K562 (cell line): ENCODE results near the gene ERGIC3. TPM values are rescaled to one million over a fixed set of nuclear protein-coding genes. Genes with fewer than 3 reads are reported as not detected.
A peak's percentile ranks its signal among the peaks of the same experiment; 100 is the strongest.

Experiments
- ATAC-seq: fragments of 200-7000 bp; cut with Tn5 transposase; 3 replicates; pipeline ENCODE4 v1.9.1; 2020; ENCODE audit warnings: moderate library complexity
- BruUV-seq: library from RNA; stranded (reverse); fragments of 400-500 nt; replicated peaks from 2 replicates; lab custom pipeline; 2021; lab: Mats Ljungman, UMichigan
- CTCF ChIA-PET: fragments of 300-600 bp; formaldehyde crosslinking; extraction: SDS; loops from one replicate; lab custom pipeline; 2021; ENCODE audit warnings: low intra/inter-chr PET ratio; lab: Yijun Ruan, JAX
- POLR2A ChIA-PET: fragments of 300-600, 350-650 bp; sonication (Branson Sonifier 250); formaldehyde crosslinking; extraction: SDS; loops from one replicate; lab custom pipeline; 2021; ENCODE audit warnings: antibody characterized with exemption, inconsistent platforms; lab: Yijun Ruan, JAX
- DNase-seq, 4 experiments: peaks; one replicate each; pipeline versions ENCODE4 v3.0.0 to v3.0.0-alpha.2; 2011 to 2018; ENCODE audit warnings: low spot score in 3 of 4, mixed read lengths in 3 of 4; ENCODE audit errors: extremely low read depth in 1 of 4
- FAIRE-seq: peaks from 2 replicates; lab custom pipeline; 2011; peaks lifted over from hg19 to GRCh38; lab: Jason Lieb, UNC
- H2AFZ ChIP-seq: 2 replicates; pipeline ENCODE4 v1.6.0; 2011; ENCODE audit warnings: low read depth, low read length, control low read depth, inconsistent platforms
- H3K27ac ChIP-seq: fragments of 200-600 bp; 3 replicates; pipeline ENCODE4 v1.8.0; 2011; ENCODE audit warnings: low read depth, mild to moderate bottlenecking, control low read depth, inconsistent platforms, low read length, moderate library complexity, mixed read lengths; ENCODE audit errors: extremely low read depth
- H3K27me3 ChIP-seq, 2 experiments: fragments of 300-600 bp in 1 of 2; 2 replicates in 1 of 2; 3 replicates in 1 of 2; pipeline versions ENCODE4 v1.6.0 to v1.8.0; 2011; ENCODE audit warnings: inconsistent platforms in 2 of 2, low read length in 2 of 2, mild to moderate bottlenecking in 1 of 2, mixed read lengths in 1 of 2, moderate library complexity in 1 of 2; ENCODE audit not compliant: control insufficient read depth in 2 of 2, insufficient read depth in 2 of 2
- H3K36me3 ChIP-seq: fragments of 300-600 bp; 3 replicates; pipeline ENCODE4 v1.8.0; 2011; ENCODE audit warnings: mild to moderate bottlenecking, low read length, inconsistent platforms; ENCODE audit not compliant: control insufficient read depth, insufficient read depth
- H3K4me1 ChIP-seq, 2 experiments: fragments of 200-600 bp in 1 of 2; replicated peaks in 1 of 2; 2 replicates in 1 of 2; 3 replicates in 1 of 2; pipeline versions ENCODE4 v1.5.1 to v1.8.0; 2011; ENCODE audit warnings: inconsistent platforms in 2 of 2, low read length in 2 of 2, mild to moderate bottlenecking in 1 of 2, mixed read lengths in 1 of 2, moderate library complexity in 1 of 2; ENCODE audit not compliant: control insufficient read depth in 2 of 2, insufficient read depth in 2 of 2
- H3K4me2 ChIP-seq: 2 replicates; pipeline ENCODE4 v1.6.1; 2011; ENCODE audit warnings: low read length, control low read depth, inconsistent platforms, mixed read lengths; ENCODE audit not compliant: insufficient read depth
- H3K4me3 ChIP-seq: fragments of 200-600 bp; sonication (generic), shearing (Covaris generic); 2 replicates; pipeline ENCODE4 v1.5.1; 2016; ENCODE audit warnings: control low read depth, inconsistent platforms
- H3K79me2 ChIP-seq: fragments of 200-600 bp; 3 replicates; pipeline ENCODE4 v1.8.0; 2011; ENCODE audit warnings: low read length, inconsistent platforms; ENCODE audit not compliant: control insufficient read depth, insufficient read depth
- H3K9ac ChIP-seq, 2 experiments: 2 replicates each; pipeline versions ENCODE4 v1.6.0 to v1.6.1; 2011; ENCODE audit warnings: low read depth in 2 of 2, low read length in 2 of 2, control low read depth in 1 of 2, inconsistent platforms in 1 of 2, mild to moderate bottlenecking in 1 of 2, mixed read lengths in 1 of 2; ENCODE audit not compliant: insufficient read depth in 1 of 2
- H3K9me1 ChIP-seq: one replicate; pipeline ENCODE4 v1.6.0; 2011; ENCODE audit warnings: inconsistent platforms, mild to moderate bottlenecking, low read length, moderate library complexity; ENCODE audit not compliant: control insufficient read depth, insufficient read depth
- H3K9me3 ChIP-seq: replicated peaks from 2 replicates; pipeline ENCODE4 v1.5.1; 2011; ENCODE audit warnings: low read depth, low read length, inconsistent platforms; ENCODE audit not compliant: control insufficient read depth, insufficient read depth
- H4K20me1 ChIP-seq: replicated peaks from 2 replicates; pipeline ENCODE4 v1.6.1; 2011; ENCODE audit warnings: low read length, inconsistent platforms, mixed read lengths; ENCODE audit not compliant: control insufficient read depth, insufficient read depth
- ATF4 ChIP-seq: fragments of 450-650 bp; formaldehyde crosslinking; IDR thresholded peaks from 2 replicates; pipeline ENCODE4 v1.4.0; 2022; ENCODE audit warnings: mild to moderate bottlenecking, moderate library complexity
- GTF2B ChIP-seq: IDR thresholded peaks from 2 replicates; pipeline ENCODE4 v1.6.1; 2011; ENCODE audit not compliant: insufficient read length; ENCODE audit errors: extremely low read depth
- HDAC2 ChIP-seq: fragments of 450-650 bp; IDR thresholded peaks from 2 replicates; pipeline ENCODE4 v1.6.1; 2016; ENCODE audit warnings: mild to moderate bottlenecking
- NCOA4 ChIP-seq: fragments of 450-650 bp; IDR thresholded peaks from 2 replicates; pipeline ENCODE4 v1.6.1; 2018; ENCODE audit warnings: mild to moderate bottlenecking; ENCODE audit not compliant: partially characterized antibody
- NELFE ChIP-seq: IDR thresholded peaks from 2 replicates; pipeline ENCODE4 v1.6.1; 2011; ENCODE audit warnings: mild to moderate bottlenecking; ENCODE audit not compliant: insufficient read depth, insufficient read length
- THRA ChIP-seq: fragments of 450-650 bp; IDR thresholded peaks from 2 replicates; pipeline ENCODE4 v1.6.1; 2017; ENCODE audit warnings: mild to moderate bottlenecking, moderate library complexity
- ZNF263 ChIP-seq: sonication (generic); formaldehyde crosslinking; IDR thresholded peaks from 2 replicates; pipeline ENCODE4 v1.8.0; 2022; ENCODE audit warnings: mild to moderate bottlenecking, missing genetic modification reagents, borderline replicate concordance
- WGBS: fragments of 100-300 bp; shearing (Covaris generic); methylation state at CpG from one replicate; pipeline ENCODE4 v1.1.6; 2016; ENCODE audit warnings: low coverage, mixed read lengths; ENCODE audit not compliant: insufficient coverage; ENCODE audit errors: missing lambda C conversion rate; 5-methylcytosine and 5-hydroxymethylcytosine counted together
- in situ Hi-C: fragments of 300-500 bp; cut with MboI; formaldehyde crosslinking; loops from 4 replicates; pipeline ENCODE4 v1.15.0; 2018; ENCODE audit warnings: inconsistent platforms, mixed read lengths
- intact Hi-C: fragments of 100-400 bp; cut with micrococcal nuclease; formaldehyde crosslinking; loops from 2 replicates; pipeline ENCODE4 v1.14.2; 2022
- polyA plus RNA-seq, 8 experiments: library from polyadenylated mRNA; depleted of rRNA in 4 of 8; stranded (reverse) in 5 of 8; unstranded in 3 of 8; fragments of >200 nt; fragmentation: Nextera tagmentation in 2 of 8; fragmentation: Illumina TruSeq in 1 of 8; extraction: Ambion mirVana in 2 of 8; extraction: Trizol in 1 of 8; gene quantifications; 2 replicates each; pipeline versions ENCODE4 v1.2.1 to v1.2.3, GENCODE V29; 2011 to 2014; ENCODE audit warnings: inconsistent platforms in 1 of 8, missing spikeins in 1 of 8
- total RNA-seq, 7 experiments: library from RNA; depleted of rRNA in 6 of 7; stranded (reverse); fragments of >200 nt in 6 of 7; fragmentation: Illumina TruSeq in 2 of 7; extraction: Trizol in 2 of 7; gene quantifications; 2 replicates each; pipeline versions ENCODE4 v1.2.1 to v1.2.3, GENCODE V29; 2011 to 2021; ENCODE audit warnings: low replicate concordance in 1 of 7

Gene ERGIC3
- total and polyA plus RNA-seq, 9 of the 15 experiments (the other 6 are each of a cell fraction or from before 2014, with no cell fraction given), result 121 to 278 (median 184) TPM

GRCh38 chr20:35582131-35582530 is 40.3 kb downstream of the ERGIC3 start (continued):
- TF ChIP-seq HDAC2 (no peak), THRA (no peak), NCOA4 (no peak), GTF2B (no peak), NELFE (no peak)

- in situ Hi-C loops, result no loop called here
- no peak overlapping the region for H3K9ac ChIP-seq
- 33% methylated on average over 11 of the region's 12 CpGs for WGBS
Measured at GRCh38 chr20:35582741-35583404, 41.0 kb downstream of the ERGIC3 start.

More at GRCh38 chr20:35582741-35583404, 41.0 kb downstream of the ERGIC3 start:
- H3K79me2 ChIP-seq, result no peaks in the 10 kb centered on the region
- H3K27me3 ChIP-seq, result no peaks in the 10 kb centered on the region; a peak in 1 of 5 replicates
- H3K4me1 ChIP-seq, result peaks cover 0 to 5% of the 10 kb centered on the region in 2 experiments; a peak in 3 of 5 replicates
- ATAC-seq (no peak), FAIRE-seq (no peak)
- no peak overlapping the region for H3K4me2 ChIP-seq
- POLR2A ChIA-PET, result interaction anchor here (0.6 to 0.9 kb wide), 3 partner anchors 12 to 56 kb away, joined by 3 to 4 read pairs (median 4); no protein-coding TSS in a partner anchor
- H3K4me3 ChIP-seq, result no peak overlapping the region
- H2AFZ ChIP-seq, result no peak overlapping the region
- H4K20me1 ChIP-seq, result no peaks in the 10 kb centered on the region
- no peaks in the 10 kb centered on the region for H3K9me3 ChIP-seq
- intact Hi-C loops, result no loop called here
- TF ChIP-seq ATF4 (CRISPR knock-in tag) (no peak), ZNF263 (CRISPR knock-in tag) (peak; percentile 51)
- TF ChIP-seq, all 486 proteins: peak for 1
- CTCF ChIA-PET, result no interaction called here
- H3K9me1 ChIP-seq, result no peaks in the 10 kb centered on the region
- H3K27ac ChIP-seq, result no peak overlapping the region
- peak in 1 of 4 experiments; percentile 1 for DNase-seq
- BruUV-seq, result no TSS peak
- no peaks in the 10 kb centered on the region for H3K36me3 ChIP-seq
